HG02852 (cell line): ENCODE measurements around the gene KRT7.

Experiments
- ATAC-seq: cut with Tn5 transposase; IDR thresholded peaks from one replicate; pipeline ENCODE4 v1.9.1; 2021; ENCODE audit warnings: mild to moderate bottlenecking, moderate library complexity; ENCODE audit not compliant: unreplicated experiment

KRT7 gene

DNA sequence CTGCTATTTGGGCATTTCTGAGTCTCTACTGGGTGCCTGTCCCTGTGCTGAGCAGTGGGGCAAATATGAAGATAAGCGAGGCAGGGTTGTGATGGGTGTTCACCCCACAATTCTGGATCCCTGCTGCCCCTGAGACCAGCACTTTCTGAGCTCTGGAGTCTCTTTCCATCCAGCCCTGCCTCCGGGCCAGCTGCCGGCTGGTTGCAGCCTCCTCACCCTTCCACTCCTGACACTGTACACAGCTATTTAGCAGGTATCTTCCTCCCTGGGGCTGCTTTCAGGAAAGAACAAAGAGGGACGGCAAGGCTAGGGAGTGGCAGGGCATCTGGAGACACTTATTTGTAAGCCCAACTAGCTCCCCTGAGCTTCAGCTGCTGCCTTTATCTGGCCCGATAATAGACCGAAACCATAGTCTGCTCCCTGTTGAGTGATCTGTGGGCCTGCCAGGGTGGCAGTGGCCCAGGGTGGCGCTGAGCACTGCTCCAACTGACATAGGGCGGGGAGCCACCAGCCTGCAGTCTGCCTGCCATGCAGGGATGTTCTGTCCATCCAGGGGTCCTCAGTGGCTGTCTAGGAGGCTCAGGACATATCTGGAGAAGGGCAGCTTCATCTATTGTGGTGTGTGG is 33.6 kb upstream of the KRT7 start:
- no peak for ATAC-seq

DNA sequence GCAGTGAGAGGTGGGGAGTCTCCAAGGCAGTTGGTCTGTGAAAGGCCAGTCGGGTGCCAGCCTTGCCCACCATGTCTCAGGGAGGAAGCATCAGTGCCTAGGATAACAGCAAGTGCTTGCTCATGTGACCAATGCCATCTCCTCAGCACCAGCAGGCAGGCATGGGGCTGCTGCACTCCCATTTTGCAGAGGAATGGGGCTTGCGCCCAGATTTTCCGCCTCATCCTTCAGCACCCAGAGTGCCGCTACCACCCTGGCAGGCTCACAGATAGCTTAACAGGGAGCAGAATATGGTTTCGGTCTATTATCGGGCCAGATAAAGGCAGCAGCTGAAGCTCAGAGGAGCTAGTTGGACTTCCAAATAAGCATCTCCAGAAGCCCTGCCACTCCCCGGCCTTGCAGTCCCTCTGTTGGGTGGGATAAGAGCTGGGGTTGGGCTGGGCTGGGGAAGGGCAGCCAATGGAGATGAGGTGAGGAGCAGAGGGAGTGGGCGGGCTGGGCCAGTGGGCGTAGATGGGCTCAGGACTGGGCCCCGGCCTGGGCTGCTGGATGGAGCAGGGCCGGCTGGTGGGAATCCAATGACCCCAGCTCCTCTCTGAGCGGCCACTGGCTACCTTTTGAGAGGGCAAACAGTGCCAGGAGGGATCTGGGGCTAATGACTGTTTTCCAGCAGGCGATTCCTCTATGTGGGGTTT is 32.8 kb upstream of the KRT7 start:
- ATAC-seq = no peak

GRCh38 chr12:52200781-52201450 is 32.1 kb upstream of the KRT7 start:
- ATAC-seq = no peak

DNA sequence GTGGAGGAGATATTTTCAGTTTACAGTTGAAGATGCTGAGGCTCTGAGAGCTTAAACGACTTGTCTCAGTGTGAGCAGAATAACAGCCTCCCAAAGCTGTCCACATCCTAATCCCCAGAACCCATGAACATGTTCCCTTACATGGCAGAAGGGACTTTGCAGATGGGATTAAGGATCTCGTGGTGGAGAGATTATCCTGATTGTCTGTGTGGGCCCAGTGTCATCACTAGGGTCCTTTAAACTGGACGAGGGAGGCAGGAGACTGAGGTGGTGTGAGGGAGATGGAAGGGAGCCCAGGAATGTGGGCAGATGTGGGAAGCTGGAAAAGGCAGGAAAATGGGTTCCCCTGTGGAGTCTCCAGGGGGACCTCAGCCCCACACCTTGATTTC is 31.6 kb upstream of the KRT7 start:
- ATAC-seq = no peak

- ATAC-seq = no peak
These were observed 30.5 kb upstream of the KRT7 start for GRCh38 chr12:52202361-52203078.

GRCh38 chr12:52203079-52203921 is 29.7 kb upstream of the KRT7 start:
- ATAC-seq = no peak

- no peak for ATAC-seq
These were observed 28.7 kb upstream of the KRT7 start for GRCh38 chr12:52204095-52204930.

DNA sequence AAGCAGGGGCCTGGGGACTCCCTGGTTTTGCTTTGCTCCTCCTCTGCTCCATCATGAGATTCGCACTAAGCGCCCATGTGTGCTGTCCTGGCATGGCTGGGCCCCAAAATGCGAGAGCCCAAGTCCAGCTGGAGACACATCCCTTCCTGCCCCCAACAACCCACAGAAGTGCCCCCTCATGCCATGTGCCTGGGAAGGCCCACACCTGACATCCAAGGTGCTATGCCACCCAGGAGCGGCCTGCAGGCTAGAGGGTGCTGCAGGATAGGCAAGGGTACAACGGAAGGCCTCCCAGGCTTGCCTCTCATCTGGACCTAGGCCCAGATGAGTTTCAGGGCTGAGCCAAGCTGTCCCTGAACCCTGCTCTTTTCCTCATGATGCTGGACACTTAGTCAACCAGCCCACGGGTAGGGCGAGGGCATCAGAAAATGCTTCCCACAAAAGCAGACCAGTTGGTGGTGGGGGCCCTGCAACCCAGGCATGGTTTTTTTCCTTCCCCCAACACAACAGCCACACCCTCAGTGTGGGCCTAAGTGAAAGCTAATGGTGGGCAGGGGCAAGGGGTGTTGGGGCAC is 28.0 kb upstream of the KRT7 start:
- no peak for ATAC-seq

DNA sequence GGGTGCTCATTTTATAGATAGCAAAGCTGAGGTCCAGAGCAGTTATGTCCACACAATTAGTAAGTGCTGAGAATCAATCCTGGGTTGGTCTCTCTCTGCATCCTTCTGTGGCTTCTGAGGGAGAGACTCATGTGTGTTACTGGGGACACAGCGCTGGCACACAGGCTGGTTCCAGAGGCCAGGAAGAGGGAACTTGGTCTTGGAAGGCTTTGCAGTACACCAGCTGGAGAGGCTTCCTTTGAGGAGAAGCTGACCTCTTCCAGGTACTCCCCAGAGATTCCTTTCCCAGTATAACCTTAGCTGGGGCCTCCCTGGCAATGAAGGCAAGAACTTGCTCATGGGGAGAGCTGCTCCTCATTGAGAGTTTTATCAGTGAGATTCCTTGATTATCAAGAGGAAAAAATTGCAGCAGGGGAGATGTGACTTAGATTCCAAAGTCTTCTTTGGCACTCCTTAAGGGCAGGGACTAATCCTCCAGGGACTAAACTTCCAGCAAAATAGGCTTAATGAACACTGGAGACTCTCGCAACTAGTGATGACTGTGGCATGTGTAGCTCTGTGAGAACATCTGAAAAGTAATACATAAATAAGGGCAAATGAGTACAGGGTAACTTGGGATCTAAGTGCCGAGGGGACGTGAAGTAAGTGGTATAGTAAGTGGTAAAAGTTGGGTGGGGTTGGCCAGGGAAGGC is 27.3 kb upstream of the KRT7 start:
- no peak for ATAC-seq

DNA sequence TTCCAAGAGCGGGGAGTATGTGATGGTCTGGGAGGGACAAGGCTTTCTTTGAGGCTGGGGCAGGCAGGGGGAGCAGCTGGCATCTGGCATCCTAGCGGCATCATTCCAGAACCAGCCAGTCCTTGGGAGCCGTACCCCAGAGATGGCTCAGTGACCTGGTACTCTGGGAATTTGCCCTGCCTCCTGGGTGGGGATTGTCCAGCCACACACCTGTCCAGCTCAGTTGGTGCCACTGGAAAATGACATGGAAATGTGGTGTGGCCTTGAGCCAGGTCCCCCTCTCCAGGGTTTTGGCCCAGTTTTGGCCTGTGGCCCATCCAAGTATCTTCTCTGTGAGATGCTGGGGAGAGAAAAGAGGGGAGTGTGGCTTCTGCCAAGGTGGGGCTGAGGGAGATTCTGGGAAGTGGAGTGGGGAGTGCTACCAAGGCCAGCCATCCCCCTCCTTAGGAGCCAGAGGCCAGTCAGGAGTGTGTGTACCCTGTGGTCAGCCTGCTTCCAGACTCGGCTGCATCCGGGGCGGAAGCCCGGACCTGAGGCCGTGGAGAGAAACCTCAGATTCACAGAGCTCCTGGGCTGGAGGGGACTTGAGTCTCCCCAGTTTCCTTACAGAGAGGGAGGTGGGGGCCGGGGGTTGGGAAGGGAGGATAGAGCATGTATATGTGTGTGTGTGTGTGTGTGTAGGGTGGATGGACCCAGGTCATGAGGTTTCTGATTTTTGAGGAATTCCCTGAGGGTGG is 26.6 kb upstream of the KRT7 start:
- ATAC-seq = no peak

DNA sequence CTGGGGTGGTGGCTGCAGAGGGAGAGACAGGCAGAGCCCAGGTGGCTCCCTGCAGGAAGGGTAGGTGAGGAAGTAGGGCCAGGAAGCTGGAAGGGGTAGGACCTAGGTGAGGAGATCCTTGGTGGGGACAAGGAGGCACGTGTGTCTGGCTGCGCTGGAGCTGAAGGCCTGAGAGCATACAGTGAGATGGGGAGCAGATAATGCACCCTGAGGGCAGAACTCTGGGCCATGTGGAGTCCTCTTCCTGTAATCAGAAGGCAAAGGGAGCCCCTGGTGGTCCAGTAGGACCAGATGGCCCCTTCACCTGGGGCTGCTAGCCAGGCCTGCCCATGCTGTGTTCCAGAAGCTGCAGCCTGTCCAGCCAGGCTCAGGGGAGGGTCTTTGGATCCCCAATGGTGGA is 25.9 kb upstream of the KRT7 start:
- no peak for ATAC-seq

GRCh38 chr12:52207895-52208294 is 25.1 kb upstream of the KRT7 start:
- no peak for ATAC-seq

GRCh38 chr12:52208424-52209165 is 24.4 kb upstream of the KRT7 start:
- ATAC-seq = no peak

DNA sequence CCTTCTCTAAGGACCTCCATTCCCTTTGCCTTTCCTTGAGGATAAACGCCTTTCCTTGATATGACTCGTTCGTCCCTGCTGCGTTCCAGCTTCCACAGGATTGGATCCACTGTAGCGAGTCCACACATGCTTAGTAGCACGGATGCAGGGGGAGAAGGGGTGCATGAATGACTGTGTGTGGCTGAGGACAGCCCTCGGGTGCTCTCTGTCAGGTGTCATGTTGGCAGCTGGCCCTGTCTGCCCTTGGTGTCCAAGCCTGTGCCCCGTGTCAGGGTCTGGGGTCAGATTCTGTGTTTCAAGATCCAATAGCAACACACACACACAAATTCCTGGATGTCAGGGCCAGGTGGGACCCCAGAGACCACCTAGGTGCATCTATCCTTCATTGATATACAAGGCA is 23.7 kb upstream of the KRT7 start:
- ATAC-seq = no peak

- ATAC-seq = no peak
These were observed 22.7 kb upstream of the KRT7 start for GRCh38 chr12:52210186-52210924.

GRCh38 chr12:52210925-52211650 is 22.0 kb upstream of the KRT7 start:
- ATAC-seq = no peak
